Measurements from ENCODE around the gene PEX11B. TPM values are rescaled to one million over a fixed set of nuclear protein-coding genes. Genes with fewer than 3 reads are reported as not detected.

The PEX11B gene
- total and polyA plus RNA-seq, 2 of the 8 experiments (the other 6 are each of a cell fraction or from before 2014, with no cell fraction given) = 9.1 to 15.1 TPM

DNA sequence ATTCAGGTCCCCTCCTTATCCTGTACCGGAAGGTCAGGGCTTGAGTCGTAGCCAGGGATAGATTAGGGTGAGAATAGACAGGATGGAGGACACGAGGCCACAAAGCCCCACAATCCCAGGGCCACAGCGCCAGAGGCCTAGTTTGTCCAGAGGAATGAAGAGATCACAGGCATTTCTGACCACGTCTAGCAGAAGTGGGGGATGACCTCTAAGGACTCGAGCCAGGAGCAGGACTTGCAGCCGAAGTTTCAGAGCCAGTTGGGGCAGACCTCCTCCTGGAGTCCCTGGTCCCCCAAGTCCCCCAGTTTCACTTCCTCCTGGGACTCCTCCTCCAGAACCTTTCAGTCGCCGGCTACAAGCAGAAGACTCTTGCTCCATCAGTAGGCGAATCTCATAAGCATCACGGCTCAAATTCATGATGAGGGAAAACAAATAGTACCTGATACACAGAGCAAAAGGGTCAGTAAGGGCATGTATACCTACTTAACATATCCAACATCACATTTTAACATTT lies 6.3 kb downstream of the PEX11B start:
- H3K36me3 ChIP-seq (ENCODE audit: control insufficient read depth in 2 of 4, insufficient read depth in 4 of 4, low read length in 3 of 4) = peaks cover 0 to 7% (median 0%) of the 10 kb centered on the region in 4 experiments; a peak in 2 of 8 replicates
- no peak overlapping the region for H2BK5ac ChIP-seq (ENCODE audit: low read depth, low read length)
- no peak overlapping the region for H4K8ac ChIP-seq (ENCODE audit: extremely low read depth, insufficient read depth, low read length)
- no peak overlapping the region for H2AK5ac ChIP-seq (ENCODE audit: low read depth, low read length)
- no peak overlapping the region for H2AFZ ChIP-seq (ENCODE audit: low read length)
- no peak overlapping the region for H3K14ac ChIP-seq (ENCODE audit: insufficient read length)
- no peak overlapping the region for H3K27ac ChIP-seq (ENCODE audit: low read depth, low read length)
- no peaks in the 10 kb centered on the region for H3K79me1 ChIP-seq (ENCODE audit: low read depth, low read length)
- H3K4ac ChIP-seq (replicated peaks; ENCODE audit: insufficient read length, low read depth, low read length) = no peak overlapping the region
- H3K23me2 ChIP-seq (ENCODE audit: low read depth, low read length) = no peaks in the 10 kb centered on the region; the same call in none of the 2 replicates
- no peak overlapping the region for H2BK120ac ChIP-seq (replicated peaks; ENCODE audit: low read depth, low read length)
- no peak overlapping the region for H3K9ac ChIP-seq (replicated peaks in 1 of 4; ENCODE audit: extremely low read depth in 1 of 4, low read depth in 3 of 4, low read length in 3 of 4)
- no peak overlapping the region for H4K91ac ChIP-seq (replicated peaks; ENCODE audit: insufficient read length, low read length)
- FAIRE-seq (no peak), DNase-seq (ENCODE audit: low read depth in 1 of 2, low spot score in 2 of 2) (no peak)
- no peak overlapping the region for H3K56ac ChIP-seq (replicated peaks; ENCODE audit: insufficient read length, low read depth, low read length)
- H4K20me1 ChIP-seq (replicated peaks in 1 of 2; ENCODE audit: control insufficient read depth in 1 of 2, insufficient read depth in 2 of 2, low read length in 2 of 2) = no peaks in the 10 kb centered on the region
- no peak overlapping the region for H2BK20ac ChIP-seq (ENCODE audit: low read length)
- no peak overlapping the region for H3K4me2 ChIP-seq (ENCODE audit: insufficient read depth in 1 of 2, low read depth in 2 of 2, low read length in 2 of 2)
- no peak overlapping the region for H2BK12ac ChIP-seq (ENCODE audit: low read depth, low read length)
- H3K27me3 ChIP-seq (replicated peaks in 1 of 4; ENCODE audit: control insufficient read depth in 3 of 4, extremely low read depth in 1 of 4, insufficient read depth in 3 of 4, low read length in 3 of 4) = no peaks in the 10 kb centered on the region
- no peak overlapping the region for H2BK15ac ChIP-seq (ENCODE audit: low read length)
- no peak overlapping the region for H3K23ac ChIP-seq (ENCODE audit: insufficient read length)
- peaks cover 0 to 3% (median 0%) of the 10 kb centered on the region in 4 experiments; a peak in 2 of 7 replicates for H3K4me1 ChIP-seq (replicated peaks in 1 of 4; ENCODE audit: control insufficient read depth in 3 of 4, insufficient read depth in 4 of 4, low read length in 3 of 4)
- CTCF ChIA-PET (ENCODE audit: partially characterized antibody) = interaction anchor here (1.9 to 15.9 kb wide), 5 partner anchors 13 to 66 kb away, joined by 13 to 146 read pairs (median 66); partner anchors contain the start of genes ANKRD35, NUDT17 and PIAS3
- H4K5ac ChIP-seq (ENCODE audit: insufficient read length, low read depth, low read length) = no peak overlapping the region
- no peak overlapping the region for H3K18ac ChIP-seq (ENCODE audit: extremely low read depth, low read length)
- POLR2A ChIA-PET (ENCODE audit: partially characterized antibody) = no interaction called here
- no peaks in the 10 kb centered on the region for H3K9me3 ChIP-seq (ENCODE audit: insufficient read depth in 2 of 2, low read depth in 1 of 2, low read length in 1 of 2)
- no peaks in the 10 kb centered on the region for H3K79me2 ChIP-seq (ENCODE audit: control insufficient read depth in 1 of 2, insufficient read depth in 2 of 2, low read length in 2 of 2)
- whole genome bisulfite sequencing, 2 experiments (ENCODE audit: extremely low coverage in 1 of 2, insufficient coverage in 1 of 2, insufficient read length in 1 of 2, insufficient replicate concordance in 2 of 2, low coverage in 1 of 2, low lambda C conversion rate in 2 of 2, missing lambda C conversion rate in 1 of 2) = 87% methylated on average over 11 of the region's 11 CpGs; no CpG with 5 or more reads in 1 of the 2 experiments
- TF ChIP-seq TAF7 (optimal IDR thresholded peaks at IDR 0.05; ENCODE audit: borderline replicate concordance, low read depth, low read length) = no peak
- TF ChIP-seq, protein P1, sequence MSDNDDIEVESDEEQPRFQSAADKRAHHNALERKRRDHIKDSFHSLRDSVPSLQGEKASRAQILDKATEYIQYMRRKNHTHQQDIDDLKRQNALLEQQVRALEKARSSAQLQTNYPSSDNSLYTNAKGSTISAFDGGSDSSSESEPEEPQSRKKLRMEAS (IDR thresholded peaks at IDR 0.05) = no peak
- no peak for TF ChIP-seq CHD1 (IDR thresholded peaks at IDR 0.05; ENCODE audit: low read depth, low read length)
- TF ChIP-seq SAP30 (IDR thresholded peaks at IDR 0.05; ENCODE audit: insufficient read depth, insufficient replicate concordance, low read length) = no peak
- TF ChIP-seq TAF1 (IDR thresholded peaks at IDR 0.05; ENCODE audit: low read depth, low read length) = no peak
- no peak for TF ChIP-seq TCF12 (IDR thresholded peaks at IDR 0.05; ENCODE audit: low read depth, low read length)
- TF ChIP-seq CTBP2 (IDR thresholded peaks at IDR 0.05; ENCODE audit: borderline replicate concordance, insufficient read depth, insufficient read length, low read length) = no peak
- TF ChIP-seq FOSL1 (IDR thresholded peaks at IDR 0.05; ENCODE audit: insufficient read depth, low read depth, low read length) = no peak
- TF ChIP-seq YY1 (IDR thresholded peaks at IDR 0.05; ENCODE audit: low read depth, low read length) = no peak
- no peak for TF ChIP-seq HDAC6 (IDR thresholded peaks at IDR 0.05; ENCODE audit: low read depth, low read length)
- no peak for TF ChIP-seq TEAD4 (IDR thresholded peaks at IDR 0.05; ENCODE audit: low read depth, low read length)
- TF ChIP-seq RXRA (IDR thresholded peaks at IDR 0.05; ENCODE audit: insufficient read depth, low read depth, low read length) = no peak
- no peak for TF ChIP-seq SRF (IDR thresholded peaks at IDR 0.05; ENCODE audit: low read depth, low read length)
- no peak for TF ChIP-seq BACH1 (IDR thresholded peaks at IDR 0.05; ENCODE audit: low read length)
- no peak overlapping the region for H3K4me3 ChIP-seq (ENCODE audit: extremely low read depth in 1 of 4, insufficient read depth in 2 of 4, low read depth in 3 of 4, low read length in 4 of 4)
